ACHN (cell line): ENCODE measurements around the gene CRABP2.

Experiments
- DNase-seq: peaks from one replicate; pipeline ENCODE4 v3.0.0-alpha.2; 2015
- in situ Hi-C: cut with HindIII; loops from 2 replicates; pipeline ENCODE4 v1.10.0; 2017; ENCODE audit warnings: low sequenced_read_pairs, low pct_ligation_motif_present, low pct_unique_long_range_greater_than_20kb

The CRABP2 gene

DNA sequence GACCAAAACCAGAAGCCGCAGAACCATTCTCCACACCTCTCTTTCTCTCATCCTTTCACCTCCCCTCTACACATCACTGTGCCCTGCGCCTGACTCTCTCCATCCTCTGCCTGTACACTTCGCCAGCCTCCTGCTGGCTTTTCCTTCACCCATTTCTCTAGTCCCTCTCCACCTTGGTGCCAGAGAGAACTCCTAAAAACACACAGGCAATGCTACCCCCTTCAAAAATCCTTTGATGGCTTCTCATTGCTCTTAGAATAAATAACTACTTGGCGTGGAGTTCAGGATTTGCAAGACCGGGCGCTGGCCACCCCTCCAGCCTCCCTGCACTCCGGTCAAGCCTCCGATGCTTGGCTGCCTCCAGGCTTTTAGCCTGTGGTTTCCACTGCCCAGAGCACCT, 8.6 kb downstream of the CRABP2 start:
- DNase-seq = no peak
- in situ Hi-C loops = no loop called here

DNA sequence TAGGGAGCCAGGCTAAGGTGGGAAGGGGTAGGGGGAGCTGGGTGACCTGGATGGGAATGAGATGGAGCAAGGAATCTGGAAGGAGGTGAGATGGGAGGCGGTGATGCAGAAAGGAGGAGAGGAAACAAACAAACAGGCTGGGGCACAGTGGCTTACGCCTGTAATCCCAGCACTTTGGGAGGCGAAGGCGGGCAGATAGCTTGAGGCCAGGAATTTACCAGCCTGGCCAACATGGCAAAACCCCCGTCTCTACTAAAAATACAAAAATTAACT, 10.8 kb downstream of the CRABP2 start:
- DNase-seq = no peak
- in situ Hi-C loops = no loop called here

DNA sequence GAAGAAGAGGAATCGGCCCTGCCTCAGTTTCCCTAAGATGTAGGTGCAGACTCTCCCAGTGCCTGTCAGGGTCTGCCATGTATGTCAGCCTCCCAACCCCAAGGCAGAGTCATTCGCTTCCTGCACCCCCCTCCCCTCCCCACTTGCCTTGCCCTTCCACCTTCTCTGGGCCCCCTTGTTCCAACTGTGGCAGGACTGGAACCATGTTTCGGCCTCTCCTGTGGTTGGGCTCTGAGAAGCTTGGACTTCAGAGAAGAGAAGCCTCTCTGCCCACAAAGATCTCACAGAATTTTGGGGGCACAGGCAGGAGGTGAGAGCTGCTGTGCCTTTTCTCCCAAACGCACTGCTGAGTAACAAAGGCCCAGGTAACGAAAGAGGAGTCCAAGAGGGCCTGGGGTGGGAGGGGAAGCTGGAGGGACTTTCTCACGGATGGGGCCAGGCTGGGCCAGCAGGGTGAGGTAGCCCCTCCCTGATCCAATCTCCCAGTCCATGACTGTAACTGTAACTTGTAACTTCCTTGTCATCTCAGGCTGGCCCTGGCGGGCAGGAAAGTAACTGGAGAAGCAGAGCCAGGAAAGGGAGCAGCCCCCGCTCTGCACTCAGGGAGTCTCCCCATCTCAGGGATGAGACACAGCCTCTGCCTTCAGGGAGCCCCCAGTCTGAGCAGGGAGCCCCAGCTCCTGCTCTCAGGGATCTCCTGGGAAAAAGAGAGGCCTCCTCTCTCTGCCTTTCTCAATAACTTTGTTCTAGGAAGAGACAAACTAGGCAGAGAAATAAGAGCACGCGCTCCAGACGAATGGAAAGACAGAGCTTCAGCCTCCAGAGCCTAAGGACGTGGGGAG, 11.3 kb downstream of the CRABP2 start:
- DNase-seq = no peak
- in situ Hi-C loops = no loop called here

DNA sequence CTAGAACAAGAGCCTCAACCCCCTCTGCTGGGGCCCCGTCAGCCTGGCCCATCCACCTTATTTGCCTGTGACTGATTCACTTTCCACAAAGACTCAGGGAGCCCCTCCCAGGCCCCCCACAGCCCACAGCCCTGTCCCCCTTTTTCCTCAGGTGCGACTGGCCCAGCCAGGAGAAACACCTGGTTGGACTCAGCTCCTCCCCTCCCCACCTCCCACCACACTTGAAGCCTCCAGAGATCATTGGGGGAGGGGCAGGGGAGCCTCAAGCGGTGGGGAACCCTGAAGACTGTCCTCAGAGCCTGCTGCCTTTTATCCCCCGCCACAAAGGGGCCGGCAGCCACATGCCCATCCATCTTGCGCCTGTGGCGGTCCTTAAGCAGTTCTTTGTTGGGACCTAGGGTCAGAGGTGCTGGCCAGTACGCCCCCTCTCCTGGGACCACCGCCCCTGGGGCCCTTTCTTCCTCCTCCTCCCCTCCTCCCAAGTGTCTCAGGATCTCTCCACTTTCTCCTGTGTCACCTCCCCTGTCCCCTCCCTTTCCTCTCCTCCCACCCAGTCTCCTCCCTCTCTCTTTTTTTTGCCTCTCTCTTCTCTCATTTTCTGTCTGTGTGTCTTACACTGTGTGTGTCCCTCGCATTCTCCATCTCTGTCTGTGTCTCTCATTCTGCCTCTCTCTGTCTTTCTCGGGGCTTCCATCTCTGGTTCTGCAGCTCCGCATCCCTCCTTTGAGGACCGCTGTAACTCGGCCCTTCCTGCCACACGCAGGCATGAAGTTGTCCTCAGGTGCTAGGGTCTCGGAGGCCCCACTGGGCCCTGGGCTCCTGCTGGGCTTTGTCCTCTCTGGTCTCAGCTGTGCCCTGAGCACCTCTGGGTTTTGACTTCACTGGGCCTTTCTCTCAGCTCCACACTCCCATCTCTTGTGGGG, 12.2 kb downstream of the CRABP2 start:
- in situ Hi-C loops = no loop called here
- no peak for DNase-seq

DNA sequence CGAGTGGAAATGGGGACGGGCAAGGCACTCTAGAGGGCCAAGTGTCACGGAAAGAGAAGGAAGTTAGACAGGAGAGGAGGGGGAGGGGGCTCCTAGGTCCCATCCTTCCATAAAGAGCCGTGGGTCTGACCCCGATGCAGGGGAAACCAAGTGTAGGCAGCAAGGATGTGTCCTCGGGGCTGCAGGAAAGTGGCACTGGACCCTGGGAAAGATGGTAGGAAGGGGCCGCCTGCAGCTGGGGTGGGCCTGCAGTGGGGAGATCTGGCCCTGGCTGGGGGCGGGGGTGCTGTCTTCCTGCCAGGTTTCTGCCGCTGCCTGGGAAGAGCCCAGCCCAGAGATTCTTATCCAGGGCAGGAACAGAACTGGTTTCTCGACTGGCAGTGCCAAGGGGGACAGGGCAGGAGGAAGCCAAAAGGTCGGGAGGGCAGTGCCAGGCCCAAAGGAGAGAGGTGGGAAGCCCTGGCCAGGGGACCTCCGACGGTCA, 12.9 kb downstream of the CRABP2 start:
- no peak for DNase-seq
- in situ Hi-C loops = no loop called here

DNA sequence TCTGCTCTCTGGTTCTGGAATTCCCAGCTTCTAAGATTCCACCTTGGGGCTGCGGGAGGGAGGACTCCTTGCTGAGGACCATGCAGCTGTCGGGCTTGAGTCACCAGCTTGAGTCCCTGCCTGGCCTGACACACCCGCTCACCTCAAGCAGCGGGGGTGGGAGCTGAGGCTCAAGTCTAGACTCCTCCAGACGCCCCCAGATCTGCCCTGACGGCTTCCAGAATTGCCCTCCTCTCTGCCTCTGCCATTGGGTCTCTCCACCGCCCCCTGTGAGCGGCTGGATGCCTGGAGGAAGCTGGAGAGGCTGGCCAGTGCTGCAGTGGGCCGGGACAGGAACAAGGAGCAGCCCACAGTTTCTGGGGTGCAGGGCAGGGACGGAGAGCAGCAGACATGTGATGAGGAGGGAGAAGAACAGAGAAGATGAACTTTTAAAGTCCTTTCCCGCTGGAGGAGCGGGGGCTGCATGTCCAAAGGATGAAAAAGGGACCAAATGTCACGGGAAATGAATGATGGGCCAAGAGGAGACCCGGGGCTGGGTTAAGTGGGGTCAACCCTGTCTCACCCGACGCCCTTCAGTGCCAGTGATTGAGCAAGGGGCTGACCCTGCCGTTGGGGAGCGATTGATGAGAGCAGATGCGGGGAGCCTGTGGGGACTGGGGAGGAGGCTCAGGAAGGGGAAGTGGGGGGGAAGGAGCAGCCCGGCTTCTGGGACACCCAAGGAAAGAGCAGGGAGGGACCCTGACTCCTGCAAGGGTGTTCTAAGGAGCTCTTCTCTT, 13.5 kb downstream of the CRABP2 start:
- in situ Hi-C loops = no loop called here
- peak; percentile 37 for DNase-seq

DNA sequence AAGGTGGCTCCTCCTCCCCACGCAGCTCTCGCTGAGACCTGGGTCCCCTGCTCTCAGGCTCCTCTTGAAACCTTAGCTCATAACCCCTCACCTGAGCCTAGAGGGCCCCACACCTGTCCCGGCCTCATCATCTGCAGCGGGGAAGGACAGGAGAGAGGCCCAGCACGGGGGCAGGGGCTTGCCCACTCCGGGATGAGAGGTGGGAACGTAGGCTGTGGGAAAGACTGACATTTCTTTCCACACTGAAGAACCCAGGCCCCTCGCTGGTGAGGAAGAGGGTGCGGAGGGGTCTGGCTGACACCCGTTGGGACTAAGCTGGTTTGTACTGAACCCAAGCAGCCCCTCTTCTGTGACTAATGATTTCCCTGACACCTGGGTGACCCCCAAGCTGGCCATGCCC, 14.2 kb downstream of the CRABP2 start:
- in situ Hi-C loops = no loop called here
- no peak for DNase-seq

DNA sequence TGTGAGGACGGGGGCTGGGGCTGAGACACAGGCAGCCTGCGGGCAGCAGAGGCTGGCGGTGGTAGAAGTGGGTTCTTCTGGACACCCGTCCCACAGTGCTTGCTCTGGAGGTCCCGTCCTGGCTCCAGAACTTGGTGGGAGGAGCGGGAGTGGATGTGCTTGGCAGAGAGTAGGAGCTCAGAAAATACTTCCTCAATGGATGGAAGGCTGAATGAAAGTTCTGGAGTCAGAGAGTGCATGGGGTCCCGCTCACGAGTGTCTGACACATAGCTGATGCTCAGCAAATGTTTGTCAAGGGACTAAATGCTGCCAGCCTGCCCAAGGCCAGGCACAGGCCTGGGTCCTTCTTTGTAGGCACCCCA, 14.7 kb downstream of the CRABP2 start:
- DNase-seq = no peak
- in situ Hi-C loops = no loop called here

DNA sequence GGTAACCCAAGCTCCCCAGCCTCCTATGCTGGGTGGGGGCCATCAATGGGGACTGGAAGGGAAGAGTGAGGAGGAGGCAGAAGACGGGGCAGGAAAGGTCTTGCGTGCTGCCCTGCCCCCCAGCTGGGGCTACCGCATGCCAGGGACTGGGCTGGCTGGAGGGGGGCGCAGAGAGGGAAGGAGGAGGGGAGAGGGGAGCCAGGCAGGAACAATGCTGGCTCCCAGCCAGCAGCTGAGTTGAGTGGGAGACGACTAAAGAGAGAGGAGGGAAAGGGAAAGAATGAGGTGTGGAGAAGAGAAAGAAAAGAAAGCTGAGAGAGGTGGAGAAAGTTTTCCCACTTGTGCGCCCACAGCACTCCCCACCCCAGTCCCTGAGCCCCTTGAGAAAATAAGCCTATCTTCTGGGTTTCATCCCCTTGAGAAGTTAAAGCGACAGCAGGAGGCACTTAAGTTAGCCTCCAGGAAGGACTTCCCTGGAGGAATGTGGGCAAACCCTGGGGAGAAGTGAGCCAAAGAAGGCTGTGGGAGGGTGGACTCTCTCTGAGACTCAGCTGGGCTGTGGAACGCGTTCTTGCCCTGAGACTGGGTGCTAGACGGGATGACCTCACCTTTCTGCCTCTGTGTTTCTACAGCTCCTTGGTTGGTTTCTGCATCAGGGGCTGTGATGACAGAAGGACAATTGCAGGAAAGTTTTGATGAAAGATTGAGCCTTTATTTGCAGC, 15.3 kb downstream of the CRABP2 start:
- no peak for DNase-seq
- in situ Hi-C loops = no loop called here

DNA sequence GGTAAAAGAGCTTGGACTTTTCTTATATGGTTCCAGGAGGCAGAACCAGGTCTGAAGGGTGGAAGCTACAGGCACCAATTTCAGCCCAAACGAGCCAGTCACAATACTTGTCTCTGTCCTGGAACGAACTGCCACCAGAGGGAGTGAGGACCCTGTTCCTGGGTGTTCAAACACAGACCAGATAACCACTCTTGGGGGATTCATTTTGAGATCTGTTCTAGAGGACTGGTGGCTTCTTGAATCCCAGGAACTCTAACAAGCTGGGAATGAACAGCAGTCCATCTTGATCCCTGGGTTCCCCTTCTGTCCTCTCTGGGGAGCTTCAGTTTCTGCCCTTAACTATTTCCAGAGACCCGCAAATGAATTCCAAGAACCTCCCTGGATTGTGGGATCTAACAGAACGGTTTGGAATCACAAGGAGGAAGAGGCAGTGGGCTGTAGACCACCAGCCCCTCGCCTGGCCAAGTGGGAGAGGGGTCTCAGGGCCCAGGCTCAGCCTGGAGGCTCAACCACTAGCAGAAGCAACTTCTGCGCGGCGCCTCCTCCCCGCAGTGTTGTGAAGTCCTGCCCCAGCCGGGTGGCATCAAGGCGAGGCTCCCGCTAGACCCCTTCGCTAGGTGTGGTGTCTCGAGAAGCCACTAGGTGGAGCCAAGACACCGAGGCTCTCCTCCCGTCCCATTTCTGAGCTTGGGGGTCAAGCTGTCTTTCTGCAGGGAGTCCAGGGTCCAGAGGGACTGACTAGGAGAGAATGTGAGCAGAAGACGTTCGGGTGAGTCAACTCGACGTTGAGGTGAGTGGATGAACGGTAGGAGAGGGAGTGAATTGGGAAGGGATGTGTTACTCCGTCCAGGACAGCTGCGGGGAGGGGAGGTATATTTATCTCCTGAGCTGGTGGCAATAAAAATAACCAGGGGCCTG, 16.1 kb downstream of the CRABP2 start:
- DNase-seq = peak; percentile 91
- in situ Hi-C loops = no loop called here

DNA sequence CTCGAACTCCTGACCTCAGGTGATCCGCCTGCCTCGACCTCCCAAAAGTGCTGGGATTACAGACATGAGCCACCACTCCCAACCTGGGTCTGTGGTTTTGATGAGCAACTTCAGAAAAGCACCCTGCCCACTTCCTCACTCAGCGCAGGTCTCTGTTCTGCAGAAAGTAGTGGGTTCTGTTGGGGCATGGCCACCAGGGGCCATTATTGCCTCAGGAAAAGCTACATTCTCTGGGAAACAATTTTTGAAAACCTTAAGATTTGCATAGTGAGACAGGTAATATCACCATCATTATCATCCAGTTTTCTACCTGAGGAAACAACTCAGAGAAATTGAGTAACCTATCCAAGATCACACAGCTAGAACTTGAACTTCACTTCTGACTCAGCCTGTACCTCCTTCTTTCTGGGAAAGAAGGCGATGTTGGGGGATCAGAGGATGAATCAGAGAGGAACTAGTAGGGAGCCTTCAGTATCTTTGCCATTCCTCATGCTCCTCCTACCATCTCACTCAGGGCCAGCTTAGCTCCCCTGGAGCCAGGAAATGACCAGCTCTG, 21.1 kb downstream of the CRABP2 start:
- in situ Hi-C loops = no loop called here
- DNase-seq = peak; percentile 30

DNA sequence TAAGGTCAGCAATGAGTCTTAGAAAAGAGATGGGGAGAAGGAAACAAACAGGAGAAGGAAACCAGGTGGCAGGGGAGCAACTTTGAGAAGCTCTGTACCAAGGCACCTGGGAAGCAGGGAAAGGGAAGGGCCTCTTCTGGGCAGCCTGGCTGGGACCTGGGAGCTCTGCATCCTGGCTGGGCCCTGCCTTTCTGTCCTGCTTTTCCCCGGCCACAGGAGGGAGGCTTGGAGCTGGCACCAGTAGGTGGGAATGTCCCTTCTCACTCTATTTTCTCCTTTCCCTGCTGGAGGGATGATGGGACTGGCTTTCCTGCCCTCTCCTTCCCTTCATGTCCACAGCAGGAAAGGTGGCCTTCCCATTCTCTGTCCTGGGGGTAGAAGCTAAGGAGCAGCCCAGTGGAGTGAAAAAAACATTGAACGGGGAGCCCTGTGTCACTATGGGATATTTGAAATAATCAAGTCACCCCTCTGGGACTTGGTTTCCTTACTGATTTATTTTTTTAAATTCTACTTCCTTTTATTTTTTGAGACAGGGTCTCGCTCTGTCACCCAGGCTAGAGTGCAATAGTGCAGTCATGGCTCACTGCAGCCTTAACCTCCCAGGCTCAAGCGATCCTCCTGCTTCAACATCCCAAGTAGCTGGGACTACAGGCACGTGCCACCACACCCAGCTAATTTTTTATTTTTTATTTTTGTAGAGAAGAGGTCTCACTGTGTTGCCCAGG, 23.1 kb downstream of the CRABP2 start:
- in situ Hi-C loops = no loop called here

DNA sequence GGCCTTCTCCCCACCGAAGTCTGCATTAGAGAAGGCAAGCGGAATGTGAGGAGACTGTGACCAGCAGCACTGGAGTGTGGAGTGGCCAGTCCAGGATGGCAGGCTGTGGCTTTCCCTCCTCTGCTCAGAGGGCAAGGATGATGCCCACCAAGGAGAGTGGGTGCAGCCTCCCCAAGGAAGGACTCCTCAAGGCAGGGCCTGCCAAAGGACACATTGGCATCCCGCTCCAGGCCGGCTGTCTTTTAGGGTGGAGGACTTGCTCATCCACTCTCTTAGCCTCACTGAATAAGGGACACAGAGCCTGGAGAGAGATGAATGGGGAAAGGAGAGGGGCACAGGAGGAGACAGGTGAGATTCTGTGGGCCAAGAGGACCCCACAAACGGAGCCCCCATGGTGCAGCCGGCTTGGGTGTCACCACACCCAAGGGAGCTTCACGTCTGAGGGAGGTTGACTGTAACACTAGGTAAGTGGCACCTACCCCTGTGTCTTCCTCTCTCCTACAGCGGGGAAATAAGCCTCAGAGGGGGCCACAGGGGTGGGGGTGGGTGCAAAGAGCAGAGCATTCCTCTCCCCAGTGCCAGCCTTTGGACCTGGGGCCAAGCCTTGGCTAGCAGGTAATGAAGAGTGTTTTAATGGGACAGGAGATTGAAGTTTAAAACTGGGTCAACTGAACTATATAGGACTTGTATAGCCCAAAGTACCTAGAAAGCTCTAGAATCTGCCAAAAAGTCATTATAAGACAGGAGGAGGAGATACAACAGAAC, 24.0 kb downstream of the CRABP2 start:
- in situ Hi-C loops = no loop called here
- no peak for DNase-seq

More for the DNA sequence above, 23.1 kb downstream of the CRABP2 start:
- no peak for DNase-seq

DNA sequence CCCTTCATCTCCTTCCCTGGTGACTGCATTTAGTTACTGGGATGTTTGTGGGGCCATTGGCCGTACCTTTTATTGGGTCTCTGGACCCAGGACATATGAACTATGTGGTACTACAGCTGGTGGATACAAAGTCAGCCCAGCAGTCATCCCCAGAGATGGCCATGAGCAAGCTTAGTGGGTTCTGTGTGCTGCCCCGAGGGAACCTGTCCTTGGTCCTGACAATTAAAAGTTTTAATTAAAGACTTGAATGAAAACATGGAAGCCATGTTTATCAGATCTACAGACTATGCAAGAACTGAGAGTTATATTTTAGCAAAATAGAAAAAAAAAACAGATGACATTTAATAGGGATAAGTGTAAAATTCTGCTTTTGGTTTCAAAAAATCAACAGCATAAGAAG, 25.3 kb downstream of the CRABP2 start:
- in situ Hi-C loops = no loop called here

DNA sequence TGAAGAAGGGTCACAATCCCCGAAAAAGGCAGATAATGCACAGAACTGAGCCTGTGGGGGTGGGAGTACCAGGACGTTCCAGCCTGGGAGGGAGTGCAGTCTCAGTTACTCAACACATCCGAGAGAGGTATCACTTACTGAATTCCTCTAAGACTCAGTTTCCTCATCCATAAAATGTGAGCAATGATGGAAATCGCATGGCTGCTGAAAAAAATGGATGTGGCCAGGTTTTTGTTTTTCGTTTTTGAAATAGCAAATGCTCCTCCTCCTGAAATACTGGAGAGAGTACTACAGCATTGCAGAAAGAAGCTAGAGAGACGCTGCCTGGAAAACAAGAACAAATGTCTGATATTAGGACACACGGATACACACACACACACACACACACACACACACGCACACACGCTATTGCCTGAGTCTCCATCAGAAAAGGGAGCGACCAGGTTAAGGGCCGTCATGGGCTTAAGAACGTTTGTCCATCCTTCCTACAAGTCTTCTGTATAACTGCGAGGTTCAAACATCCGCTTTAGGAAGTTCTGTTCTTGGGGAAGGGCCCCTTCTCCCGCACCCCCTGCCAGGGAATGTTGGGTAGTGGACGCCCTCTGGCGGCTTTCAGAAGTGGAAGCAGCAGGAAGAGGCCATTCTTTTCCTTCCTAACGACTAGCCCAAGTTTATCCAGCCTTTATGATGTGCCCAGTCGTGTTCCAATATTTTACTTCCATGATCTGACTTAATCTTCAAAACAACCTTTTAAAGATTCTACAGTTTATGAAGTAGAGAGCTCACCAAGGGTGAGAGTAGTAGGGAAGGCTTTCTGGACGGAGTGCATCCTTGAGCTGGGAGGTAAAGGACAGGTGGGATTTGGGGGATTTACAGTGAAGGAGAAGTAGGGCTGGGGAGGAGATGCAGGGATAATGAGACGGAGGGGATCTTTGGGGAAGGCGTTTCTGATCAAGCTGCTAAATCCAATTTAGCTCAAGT, 27.5 kb downstream of the CRABP2 start:
- in situ Hi-C loops = no loop called here
- peak; percentile 65 for DNase-seq

More for the DNA sequence above, 25.3 kb downstream of the CRABP2 start:
- no peak for DNase-seq
